Hematopoietic multipotent progenitor cell treated with erythropoietin and hydrocortisone succinate and interleukin-3 and kit ligand, for 6 days (in vitro differentiated cells): ENCODE measurements around the gene ZFP90.

Experiments used
- DNase-seq: peaks from one replicate; pipeline ENCODE4 v3.0.0-alpha.2; 2015

ZFP90 gene

GRCh38 chr16:68592466-68593337 is 53.6 kb downstream of the ZFP90 start:
- peak; percentile 64 for DNase-seq

GRCh38 chr16:68596266-68596665 is 57.2 kb downstream of the ZFP90 start:
- DNase-seq: no peak

- DNase-seq: no peak
Observed at GRCh38 chr16:68599586-68599985, 60.5 kb downstream of the ZFP90 start.

GRCh38 chr16:68605746-68606145 is 66.7 kb downstream of the ZFP90 start:
- DNase-seq: no peak

GRCh38 chr16:68607443-68607842 is 68.4 kb downstream of the ZFP90 start:
- peak; percentile 3 for DNase-seq

GRCh38 chr16:68608330-68608729 is 69.2 kb downstream of the ZFP90 start:
- no peak for DNase-seq

GRCh38 chr16:68612996-68613395 is 73.9 kb downstream of the ZFP90 start:
- DNase-seq: no peak

GRCh38 chr16:68617734-68618133 is 78.6 kb downstream of the ZFP90 start:
- no peak for DNase-seq
